HG03521 (cell line): ENCODE data around the gene MUC5AC.
"Not testable (repeated sequence)": the region's sequence is repeated elsewhere in the genome, so short reads cannot be mapped to it uniquely, and the experiment has no call there.

Experiments
- ATAC-seq: cut with Tn5 transposase; IDR thresholded peaks from one replicate; pipeline ENCODE4 v1.9.1; 2021; ENCODE audit warnings: mild to moderate bottlenecking, moderate library complexity; ENCODE audit not compliant: unreplicated experiment

Gene MUC5AC, protein sequence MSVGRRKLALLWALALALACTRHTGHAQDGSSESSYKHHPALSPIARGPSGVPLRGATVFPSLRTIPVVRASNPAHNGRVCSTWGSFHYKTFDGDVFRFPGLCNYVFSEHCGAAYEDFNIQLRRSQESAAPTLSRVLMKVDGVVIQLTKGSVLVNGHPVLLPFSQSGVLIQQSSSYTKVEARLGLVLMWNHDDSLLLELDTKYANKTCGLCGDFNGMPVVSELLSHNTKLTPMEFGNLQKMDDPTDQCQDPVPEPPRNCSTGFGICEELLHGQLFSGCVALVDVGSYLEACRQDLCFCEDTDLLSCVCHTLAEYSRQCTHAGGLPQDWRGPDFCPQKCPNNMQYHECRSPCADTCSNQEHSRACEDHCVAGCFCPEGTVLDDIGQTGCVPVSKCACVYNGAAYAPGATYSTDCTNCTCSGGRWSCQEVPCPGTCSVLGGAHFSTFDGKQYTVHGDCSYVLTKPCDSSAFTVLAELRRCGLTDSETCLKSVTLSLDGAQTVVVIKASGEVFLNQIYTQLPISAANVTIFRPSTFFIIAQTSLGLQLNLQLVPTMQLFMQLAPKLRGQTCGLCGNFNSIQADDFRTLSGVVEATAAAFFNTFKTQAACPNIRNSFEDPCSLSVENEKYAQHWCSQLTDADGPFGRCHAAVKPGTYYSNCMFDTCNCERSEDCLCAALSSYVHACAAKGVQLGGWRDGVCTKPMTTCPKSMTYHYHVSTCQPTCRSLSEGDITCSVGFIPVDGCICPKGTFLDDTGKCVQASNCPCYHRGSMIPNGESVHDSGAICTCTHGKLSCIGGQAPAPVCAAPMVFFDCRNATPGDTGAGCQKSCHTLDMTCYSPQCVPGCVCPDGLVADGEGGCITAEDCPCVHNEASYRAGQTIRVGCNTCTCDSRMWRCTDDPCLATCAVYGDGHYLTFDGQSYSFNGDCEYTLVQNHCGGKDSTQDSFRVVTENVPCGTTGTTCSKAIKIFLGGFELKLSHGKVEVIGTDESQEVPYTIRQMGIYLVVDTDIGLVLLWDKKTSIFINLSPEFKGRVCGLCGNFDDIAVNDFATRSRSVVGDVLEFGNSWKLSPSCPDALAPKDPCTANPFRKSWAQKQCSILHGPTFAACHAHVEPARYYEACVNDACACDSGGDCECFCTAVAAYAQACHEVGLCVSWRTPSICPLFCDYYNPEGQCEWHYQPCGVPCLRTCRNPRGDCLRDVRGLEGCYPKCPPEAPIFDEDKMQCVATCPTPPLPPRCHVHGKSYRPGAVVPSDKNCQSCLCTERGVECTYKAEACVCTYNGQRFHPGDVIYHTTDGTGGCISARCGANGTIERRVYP (N-terminal part only)

DNA sequence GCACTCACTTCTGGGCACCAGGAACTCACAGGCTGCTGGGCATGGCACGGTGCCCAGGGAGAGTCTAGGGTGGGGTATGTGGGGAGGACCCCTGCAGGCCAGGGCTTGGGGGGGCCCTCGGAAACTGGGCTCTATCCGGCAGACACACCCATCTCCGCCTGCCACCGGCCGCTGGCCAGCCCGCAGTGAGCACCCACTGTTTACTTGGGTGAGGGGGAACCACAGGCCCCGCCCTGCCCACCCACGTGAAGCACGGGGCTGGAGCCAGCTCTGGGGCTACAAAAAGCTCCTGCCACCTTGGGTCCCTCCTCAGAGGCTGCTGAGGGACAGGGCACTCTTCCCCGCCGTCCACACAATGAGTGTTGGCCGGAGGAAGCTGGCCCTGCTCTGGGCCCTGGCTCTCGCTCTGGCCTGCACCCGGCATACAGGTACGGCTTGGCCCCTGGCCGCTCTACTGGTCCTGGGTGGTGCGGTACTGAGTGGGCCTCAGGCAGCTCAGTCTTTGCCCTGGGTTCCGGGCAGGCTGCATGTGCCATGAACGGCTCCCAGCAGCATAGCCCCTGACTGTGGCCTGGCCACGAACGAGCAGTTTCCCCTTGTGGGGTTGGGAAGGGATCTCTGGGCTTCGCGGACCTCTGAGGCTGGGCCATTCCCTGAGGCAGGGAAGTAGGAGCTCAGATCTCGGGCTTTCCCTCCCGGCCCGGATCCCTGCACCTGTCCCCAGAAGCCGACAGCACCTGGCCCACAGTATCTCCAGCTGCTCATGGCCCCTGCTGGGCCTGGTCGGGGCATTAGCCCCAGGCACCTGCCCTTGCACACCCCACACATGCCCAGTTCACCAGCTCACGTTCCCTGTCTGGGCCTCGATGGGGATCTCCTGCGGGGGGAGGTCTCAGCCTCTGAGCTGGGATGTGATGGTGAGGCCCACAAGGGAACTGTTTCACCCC, at the start of gene MUC5AC:
Gene MUC5AC (plus strand): TSS at position 309 of the 947 bp plus-strand sequence. CDS start 47 bp downstream, at position 356.
- no peak for ATAC-seq

DNA sequence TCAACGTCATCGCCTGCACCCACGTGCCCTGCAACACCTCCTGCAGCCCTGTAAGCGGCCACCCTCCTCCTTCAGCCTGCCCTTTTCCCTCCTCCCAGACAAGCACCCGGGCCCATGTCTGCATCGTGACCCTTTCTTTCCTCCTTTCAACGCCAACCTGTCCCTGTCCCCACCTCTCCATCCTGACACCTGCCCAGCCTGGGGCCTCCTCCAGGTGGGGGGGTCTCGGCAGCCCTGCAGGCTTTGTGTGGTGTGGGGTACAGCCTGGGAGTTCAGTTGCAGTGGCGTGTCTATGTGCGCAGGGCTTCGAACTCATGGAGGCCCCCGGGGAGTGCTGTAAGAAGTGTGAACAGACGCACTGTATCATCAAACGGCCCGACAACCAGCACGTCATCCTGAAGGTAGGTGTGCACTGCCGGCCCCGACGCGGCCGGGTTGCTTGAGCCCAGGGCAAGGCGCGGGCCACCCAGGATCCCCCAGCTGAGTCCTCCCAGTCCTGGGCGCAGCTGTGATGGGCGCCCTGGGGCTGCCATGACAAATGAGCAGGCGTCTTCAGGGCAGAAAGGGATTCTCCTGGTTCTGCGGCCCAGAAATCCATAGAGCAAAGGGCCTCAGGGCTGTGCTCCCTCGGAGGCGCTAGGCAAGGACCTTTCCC, 49.4 kb upstream of the MUC5AC start:
- ATAC-seq = no peak

DNA sequence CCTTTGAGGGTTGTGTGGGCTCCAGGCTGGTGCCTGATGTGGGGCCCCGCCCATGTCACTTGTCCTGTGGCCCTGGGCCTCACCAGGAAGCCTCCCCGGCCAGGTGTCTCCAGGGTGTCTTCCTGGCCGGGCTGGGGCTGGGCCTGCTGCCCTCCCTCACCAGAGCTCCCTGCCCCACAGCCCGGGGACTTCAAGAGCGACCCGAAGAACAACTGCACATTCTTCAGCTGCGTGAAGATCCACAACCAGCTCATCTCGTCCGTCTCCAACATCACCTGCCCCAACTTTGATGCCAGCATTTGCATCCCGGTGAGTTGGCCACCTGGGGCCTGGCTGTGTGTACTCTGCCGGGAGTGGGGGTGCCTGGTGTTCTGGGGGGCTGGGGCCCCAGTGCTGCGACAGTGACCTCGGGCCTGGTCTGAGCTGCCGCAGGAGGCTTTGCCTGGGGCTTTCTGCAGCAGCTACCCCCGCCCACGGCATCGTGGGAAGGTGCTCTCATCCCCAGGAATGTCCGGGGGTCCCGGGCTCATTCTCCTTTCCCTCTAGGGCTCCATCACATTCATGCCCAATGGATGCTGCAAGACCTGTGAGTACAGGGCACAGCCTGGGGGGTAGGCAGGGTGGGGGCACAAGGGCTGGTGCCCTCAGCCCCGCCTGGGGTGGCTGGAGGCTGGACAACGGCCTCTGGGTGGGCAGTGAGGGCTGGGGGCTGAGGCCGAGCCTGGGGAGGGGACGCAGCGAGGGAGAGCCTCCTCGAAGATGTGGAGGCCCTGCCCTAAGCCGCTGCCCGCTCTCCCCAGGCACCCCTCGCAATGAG, 48.4 kb upstream of the MUC5AC start:
- no peak for ATAC-seq

DNA sequence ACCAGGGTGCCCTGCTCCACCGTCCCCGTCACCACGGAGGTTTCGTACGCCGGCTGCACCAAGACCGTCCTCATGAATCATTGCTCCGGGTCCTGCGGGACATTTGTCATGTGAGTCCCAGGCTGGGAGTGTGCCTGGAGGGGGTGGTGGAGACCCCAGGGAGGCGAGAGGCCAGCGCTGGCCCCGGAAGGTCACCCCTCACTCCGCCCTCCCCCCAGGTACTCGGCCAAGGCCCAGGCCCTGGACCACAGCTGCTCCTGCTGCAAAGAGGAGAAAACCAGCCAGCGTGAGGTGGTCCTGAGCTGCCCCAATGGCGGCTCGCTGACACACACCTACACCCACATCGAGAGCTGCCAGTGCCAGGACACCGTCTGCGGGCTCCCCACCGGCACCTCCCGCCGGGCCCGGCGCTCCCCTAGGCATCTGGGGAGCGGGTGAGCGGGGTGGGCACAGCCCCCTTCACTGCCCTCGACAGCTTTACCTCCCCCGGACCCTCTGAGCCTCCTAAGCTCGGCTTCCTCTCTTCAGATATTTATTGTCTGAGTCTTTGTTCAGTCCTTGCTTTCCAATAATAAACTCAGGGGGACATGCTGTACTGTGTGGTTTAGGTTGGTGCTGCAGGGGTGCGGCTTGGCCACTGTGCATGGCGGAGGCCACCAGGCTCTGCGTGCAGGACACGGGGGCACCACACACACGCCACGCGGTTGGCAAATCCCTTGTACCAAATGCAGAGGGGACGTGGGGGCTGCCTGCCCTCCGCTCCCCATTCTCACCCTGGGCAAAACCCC, 47.6 kb upstream of the MUC5AC start:
- ATAC-seq = no peak

DNA sequence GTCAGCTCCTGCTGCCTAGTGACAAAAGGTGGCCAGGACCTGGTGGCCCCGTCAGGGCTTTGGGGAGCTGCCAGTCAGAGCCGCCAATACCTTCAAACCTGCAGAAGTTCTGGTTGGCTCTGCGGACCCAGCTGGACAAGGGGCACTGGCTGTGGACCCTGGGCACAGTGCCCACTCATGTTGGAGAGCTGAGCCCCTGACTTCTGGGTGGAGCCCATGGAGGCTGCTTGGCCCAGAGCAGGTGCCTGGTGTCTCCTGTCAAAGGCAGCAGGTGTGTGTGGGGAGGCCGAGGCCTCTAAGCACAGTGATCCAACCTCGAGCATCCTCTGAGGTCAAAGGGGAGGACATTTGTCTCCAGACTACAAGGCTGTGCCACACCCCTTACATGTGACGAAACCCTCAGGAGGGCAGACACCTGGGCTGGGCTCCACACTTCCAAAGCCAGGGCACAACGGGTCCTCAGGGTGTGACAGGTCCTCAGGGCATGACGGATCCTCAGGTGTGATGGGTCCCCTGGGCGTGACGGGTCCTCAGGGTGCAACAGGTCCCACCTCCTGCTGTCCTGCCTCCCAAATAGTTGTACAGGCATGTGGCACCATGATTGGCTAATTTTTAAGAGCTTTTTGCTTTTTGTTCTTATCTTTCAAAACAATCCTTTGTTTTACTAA, 46.1 kb upstream of the MUC5AC start:
- no peak for ATAC-seq

DNA sequence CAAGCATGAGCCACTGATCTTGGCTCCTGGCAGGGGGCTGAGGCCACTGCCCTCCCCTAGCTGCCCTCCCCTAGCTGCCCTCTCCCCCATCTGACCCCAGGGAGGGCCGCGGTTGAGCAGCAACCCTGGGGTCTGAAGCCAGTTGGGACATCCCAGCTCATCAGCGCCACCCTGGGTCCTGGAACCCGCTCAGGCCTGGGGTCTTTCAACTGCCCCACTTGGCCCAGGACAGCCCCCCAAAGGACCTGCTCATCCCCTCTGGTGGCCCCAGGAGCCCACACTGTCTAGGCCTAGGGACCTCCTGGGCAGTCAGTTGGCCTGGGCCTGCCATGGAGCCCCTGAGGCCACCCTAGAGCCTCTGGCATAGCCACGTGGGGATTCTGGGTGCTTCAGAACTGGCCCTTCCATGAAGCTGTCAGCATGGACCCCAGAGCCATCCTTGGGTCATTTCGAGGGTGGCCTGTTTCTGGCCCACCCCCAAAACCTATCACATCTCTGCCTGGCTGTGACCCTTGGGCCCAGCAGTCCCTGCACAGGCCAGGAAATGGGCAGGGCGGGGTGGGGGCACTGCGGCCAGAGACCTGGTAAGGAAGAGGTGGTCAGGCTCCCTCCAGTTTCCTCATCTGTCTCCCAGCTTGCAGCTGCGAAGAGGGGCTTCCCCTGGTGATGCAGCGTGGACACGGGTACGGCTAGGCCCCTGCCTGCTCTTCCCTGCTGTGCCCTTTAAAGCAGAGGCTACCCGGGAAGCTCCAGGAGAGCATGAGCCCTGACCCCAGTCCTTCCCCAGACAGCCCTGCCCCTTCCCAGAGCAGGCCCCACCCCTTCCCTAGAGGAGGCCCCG, 45.2 kb upstream of the MUC5AC start:
- no peak for ATAC-seq

DNA sequence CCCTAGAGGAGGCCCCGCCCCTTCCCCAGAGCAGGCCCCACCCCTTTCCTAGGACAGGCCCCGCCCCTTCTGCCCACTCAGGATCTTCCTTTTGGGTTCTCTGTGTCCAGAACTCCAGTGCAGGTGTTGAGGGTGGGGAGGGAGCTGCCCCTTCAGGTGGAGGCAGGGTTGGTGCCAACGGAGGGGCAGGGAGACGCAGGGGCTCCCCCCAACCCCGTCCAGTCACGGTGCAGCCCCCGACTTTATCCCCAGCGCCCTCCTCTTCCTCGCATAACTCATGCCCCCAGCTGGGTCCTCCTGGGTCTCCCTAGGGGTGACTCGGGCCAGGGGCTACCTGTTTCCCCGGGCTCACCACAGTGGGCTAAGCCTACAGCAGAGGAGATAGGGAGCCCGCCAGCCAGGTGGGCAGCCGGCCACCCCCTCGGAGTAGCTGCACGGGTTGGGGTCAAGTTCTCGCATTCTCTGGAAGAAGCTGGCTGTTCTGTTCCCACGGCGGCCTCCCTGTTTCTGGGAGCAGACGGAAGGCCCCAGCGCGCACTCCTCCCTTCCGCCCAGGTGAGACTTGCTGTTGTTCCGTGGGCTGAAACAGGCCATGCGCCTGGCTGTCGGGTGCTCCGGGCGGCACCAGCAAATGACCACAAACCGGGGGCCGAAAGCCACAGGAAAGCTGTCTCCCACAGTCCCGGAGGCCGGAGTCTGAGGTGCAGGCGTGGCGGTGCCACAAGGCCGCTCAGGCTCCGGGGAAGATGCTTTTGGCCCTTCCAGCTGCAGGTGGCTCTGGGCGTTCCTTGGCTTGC, 44.1 kb upstream of the MUC5AC start:
- ATAC-seq = no peak

DNA sequence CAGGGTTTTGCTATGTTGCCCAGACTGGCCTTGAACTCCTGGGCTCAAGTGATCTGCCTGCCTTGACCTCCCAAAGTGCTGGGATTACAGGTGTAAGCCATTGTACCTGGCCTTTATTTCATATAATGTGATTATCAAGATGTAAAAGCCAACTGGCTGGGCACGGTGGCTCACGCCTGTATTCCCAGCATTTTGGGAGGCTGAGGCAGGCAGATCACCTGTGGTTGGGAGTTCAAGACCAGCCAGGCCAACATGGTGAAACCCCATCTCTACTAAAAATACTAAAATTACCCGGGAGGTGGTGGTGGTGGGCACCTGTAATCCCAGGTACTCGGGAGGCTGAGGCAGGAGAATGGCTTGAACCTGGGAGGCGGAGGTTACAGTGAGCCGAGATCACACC, 42.5 kb upstream of the MUC5AC start:
- ATAC-seq = not testable (repeated sequence)

DNA sequence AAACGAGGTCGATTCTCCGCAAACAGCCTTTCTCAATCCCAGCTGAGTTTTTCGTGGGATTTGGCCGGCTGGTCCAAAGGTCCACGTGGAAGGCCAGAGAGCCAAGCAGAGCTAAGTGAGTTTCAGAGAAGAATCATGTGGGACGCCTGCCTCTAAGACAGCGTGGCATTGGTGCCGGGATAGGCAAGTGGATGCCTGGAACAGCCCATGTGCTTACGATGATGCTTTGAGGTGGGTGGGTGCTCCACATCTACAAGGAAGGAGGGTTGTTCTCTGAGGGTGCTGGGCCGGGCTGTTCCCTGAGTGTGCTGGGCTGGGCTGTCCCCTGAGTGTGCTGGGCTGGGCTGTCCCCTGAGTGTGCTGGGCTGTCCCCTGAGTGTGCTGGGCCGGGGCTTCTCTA, 41.6 kb upstream of the MUC5AC start:
- no peak for ATAC-seq

DNA sequence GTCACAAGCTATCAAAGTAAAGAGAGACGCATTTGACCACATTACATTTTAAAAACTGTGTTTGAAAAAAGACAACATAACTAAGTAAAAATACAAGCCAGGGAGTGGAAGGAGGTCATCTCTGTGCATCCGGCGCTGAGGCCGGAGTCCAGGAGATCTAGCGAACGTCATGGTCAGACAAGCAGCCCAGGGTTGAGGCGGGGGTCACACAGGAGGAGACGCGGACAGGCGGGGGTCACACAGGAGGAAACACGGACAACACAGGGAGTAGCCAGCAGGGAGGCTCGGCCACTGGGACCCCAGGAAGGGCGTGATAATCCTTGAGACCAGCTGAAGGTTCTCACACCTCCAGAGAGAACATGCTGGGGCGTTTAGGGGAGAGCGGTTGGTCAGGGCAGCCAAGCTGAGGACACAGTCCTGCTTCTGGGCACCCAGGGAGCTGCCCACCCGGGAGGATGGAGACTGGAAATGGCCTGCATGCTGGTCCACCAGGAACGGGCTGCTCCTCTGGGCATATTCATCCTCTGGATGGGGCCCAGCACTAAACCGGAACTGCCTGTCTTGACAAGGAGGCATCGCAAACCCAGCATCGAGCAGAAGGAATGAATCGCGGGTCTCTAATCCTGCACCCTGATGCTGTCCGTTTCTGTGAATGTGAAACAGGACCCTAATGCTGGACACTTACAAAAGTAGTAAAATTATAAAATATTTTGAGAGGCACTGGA, 40.9 kb upstream of the MUC5AC start:
- no peak for ATAC-seq

DNA sequence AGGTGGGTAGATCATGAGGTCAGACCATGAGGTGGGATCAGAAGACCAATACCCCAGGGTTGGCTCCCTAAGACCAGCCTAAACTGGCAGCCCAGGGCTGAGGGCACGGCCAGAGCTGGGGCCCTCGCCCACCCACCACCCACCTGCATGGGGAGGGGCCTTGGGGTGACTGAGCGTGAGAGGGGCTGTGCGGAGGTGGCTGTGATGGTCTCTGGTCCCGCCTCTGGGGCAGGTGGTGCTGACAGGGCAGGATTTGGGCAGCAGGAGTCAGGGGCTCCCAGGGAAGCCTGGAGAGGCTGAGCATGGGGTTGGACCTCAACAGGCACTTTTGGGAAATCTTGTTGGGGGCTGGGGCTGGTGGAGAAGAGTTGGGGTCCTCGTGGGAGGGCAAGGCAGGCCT, 39.8 kb upstream of the MUC5AC start:
- no peak for ATAC-seq

DNA sequence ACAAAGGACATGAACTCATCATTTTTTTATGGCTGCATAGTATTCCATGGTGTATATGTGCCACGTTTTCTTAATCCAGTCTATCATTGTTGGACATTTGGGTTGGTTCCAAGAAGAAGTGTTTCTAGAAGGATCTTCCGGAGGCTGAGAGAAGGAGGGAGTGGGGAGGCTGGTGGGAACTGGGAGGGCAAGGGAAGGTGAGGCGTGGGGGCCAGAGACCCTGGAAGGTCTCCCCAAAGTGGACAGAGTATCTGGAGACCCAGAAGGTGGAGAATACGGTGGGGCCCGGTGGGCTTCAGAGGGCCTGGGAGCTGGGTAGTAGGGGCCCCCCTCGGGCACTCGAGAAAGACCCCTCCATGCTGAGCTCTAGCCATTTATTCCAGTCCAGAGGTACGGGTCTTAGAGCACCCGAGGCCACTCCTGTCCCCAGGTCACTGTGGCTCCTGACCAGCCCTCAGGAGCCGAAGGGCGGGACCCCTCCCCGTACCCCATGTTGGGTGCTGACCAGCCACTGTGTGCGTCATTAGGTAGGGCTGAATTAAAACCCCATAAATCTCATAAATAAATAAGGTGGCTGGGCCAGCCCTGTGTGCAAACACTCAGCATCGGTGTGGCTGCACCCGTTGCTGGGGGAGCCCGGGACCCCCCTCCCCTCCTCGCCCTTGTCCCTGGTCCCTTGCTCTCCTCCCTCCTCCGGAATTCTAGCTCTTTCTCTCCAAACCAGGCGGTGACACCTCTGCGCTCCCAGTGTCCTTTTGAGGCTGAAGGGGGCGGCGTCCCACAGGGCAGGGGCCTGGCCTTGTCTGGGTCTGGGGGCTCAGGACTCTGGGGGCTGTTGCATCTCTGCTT, 38.8 kb upstream of the MUC5AC start:
- no peak for ATAC-seq

DNA sequence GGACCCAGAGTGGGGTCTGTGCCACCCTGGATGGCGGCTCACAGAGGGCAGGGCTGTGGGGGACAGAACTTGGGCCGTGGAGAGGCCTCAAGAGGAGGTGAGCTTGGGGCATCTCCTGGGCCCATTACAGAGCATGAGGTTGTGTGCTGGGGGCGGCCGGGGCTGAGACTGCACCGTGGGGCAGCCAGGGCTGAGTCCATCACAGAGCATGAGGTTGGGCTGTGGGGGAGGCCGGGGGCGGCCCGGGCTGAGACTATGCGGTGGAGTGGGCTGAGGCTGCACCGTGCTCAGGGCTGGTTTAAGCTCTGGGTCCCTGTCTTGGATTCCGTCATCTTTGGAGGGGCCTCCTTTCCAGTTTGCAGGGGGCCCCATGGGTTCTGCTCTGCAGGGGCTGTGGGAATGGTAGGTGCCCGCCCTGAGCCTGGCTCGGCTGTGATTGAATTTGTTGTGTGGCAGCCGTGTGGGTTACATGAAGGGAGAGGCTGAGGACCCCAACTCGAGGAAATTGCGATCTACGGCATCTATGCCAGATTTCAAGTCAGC, 38.1 kb upstream of the MUC5AC start:
- no peak for ATAC-seq
